HepG2 (cell line): ENCODE results near the gene RNF149. TPM values are rescaled to one million over a fixed set of nuclear protein-coding genes. Genes with fewer than 3 reads are reported as not detected.

ENCODE experiments used
- ATRX ChIP-seq: sonication (generic); formaldehyde crosslinking; IDR thresholded peaks from 2 replicates; pipeline ENCODE4 v1.4.0; 2020; ENCODE audit warnings: missing genetic modification reagents, borderline replicate concordance
- DNMT3B ChIP-seq: conservative IDR thresholded peaks from 2 replicates; pipeline ENCODE4 v1.6.1; 2016; ENCODE audit warnings: missing biosample characterization, control low read depth
- FOXK1 ChIP-seq: sonication (generic); formaldehyde crosslinking; IDR thresholded peaks from 2 replicates; pipeline ENCODE4 v1.4.0; 2020; ENCODE audit warnings: low read depth, missing genetic modification reagents, borderline replicate concordance
- MXD1 ChIP-seq: sonication (generic); formaldehyde crosslinking; IDR thresholded peaks from 2 replicates; pipeline ENCODE4 v1.4.0; 2020; ENCODE audit warnings: mild to moderate bottlenecking, missing genetic modification reagents
- NFAT5 ChIP-seq: sonication (generic); formaldehyde crosslinking; IDR thresholded peaks from 2 replicates; pipeline ENCODE4 v1.4.0; 2020; ENCODE audit warnings: missing genetic modification reagents
- RBFOX2 ChIP-seq: fragments of 200-400 bp; formaldehyde crosslinking; IDR thresholded peaks from 2 replicates; pipeline ENCODE4 v1.6.1; 2017; ENCODE audit warnings: low read depth, mild to moderate bottlenecking, low read length
- RERE ChIP-seq: IDR thresholded peaks from 2 replicates; pipeline ENCODE4 v1.6.1; 2016; ENCODE audit warnings: low read depth, missing genetic modification reagents, missing compliant biosample characterization
- TERF1 ChIP-seq: sonication (generic); formaldehyde crosslinking; IDR thresholded peaks from 2 replicates; pipeline ENCODE4 v1.8.0; 2022; ENCODE audit warnings: mild to moderate bottlenecking, missing genetic modification reagents, moderate library complexity
- ZNF570 ChIP-seq: sonication (generic); formaldehyde crosslinking; IDR thresholded peaks from 2 replicates; pipeline ENCODE4 v1.4.0; 2020; ENCODE audit warnings: mild to moderate bottlenecking, missing genetic modification reagents, borderline replicate concordance
- ZNF713 ChIP-seq: sonication (generic); formaldehyde crosslinking; IDR thresholded peaks from 2 replicates; pipeline ENCODE4 v1.4.0; 2020; ENCODE audit warnings: mild to moderate bottlenecking, missing genetic modification reagents
- ZNF746 ChIP-seq: sonication (generic); formaldehyde crosslinking; IDR thresholded peaks from 2 replicates; pipeline ENCODE4 v1.8.0; 2022; ENCODE audit warnings: mild to moderate bottlenecking, missing genetic modification reagents
- ZNF792 ChIP-seq: IDR thresholded peaks from 2 replicates; pipeline ENCODE4 v1.6.1; 2016
- polyA plus RNA-seq, 8 experiments: library from polyadenylated mRNA; depleted of rRNA in 3 of 8; stranded (reverse) in 7 of 8; unstranded in 1 of 8; fragments of >200 nt; fragmentation: Illumina TruSeq in 4 of 8; extraction: Trizol in 4 of 8; gene quantifications; 2 replicates each; pipeline versions ENCODE4 v1.2.1 to v1.2.3, GENCODE V29; 2011 to 2016; ENCODE audit warnings: low read depth in 4 of 8, missing spikeins in 1 of 8, mixed read lengths in 1 of 8; ENCODE audit not compliant: insufficient read depth in 1 of 8
- total RNA-seq, 5 experiments: library from RNA; depleted of rRNA; stranded (reverse); fragments of >200 nt; fragmentation: Illumina TruSeq; extraction: Trizol; gene quantifications; 2 replicates each; pipeline ENCODE4 v1.2.3, GENCODE V29; 2016; ENCODE audit warnings: low read depth in 1 of 5

Gene RNF149
- total and polyA plus RNA-seq, 2 of the 13 experiments (the other 11 are each of a cell fraction or from before 2014, with no cell fraction given), result 87.6 to 109 TPM

DNA sequence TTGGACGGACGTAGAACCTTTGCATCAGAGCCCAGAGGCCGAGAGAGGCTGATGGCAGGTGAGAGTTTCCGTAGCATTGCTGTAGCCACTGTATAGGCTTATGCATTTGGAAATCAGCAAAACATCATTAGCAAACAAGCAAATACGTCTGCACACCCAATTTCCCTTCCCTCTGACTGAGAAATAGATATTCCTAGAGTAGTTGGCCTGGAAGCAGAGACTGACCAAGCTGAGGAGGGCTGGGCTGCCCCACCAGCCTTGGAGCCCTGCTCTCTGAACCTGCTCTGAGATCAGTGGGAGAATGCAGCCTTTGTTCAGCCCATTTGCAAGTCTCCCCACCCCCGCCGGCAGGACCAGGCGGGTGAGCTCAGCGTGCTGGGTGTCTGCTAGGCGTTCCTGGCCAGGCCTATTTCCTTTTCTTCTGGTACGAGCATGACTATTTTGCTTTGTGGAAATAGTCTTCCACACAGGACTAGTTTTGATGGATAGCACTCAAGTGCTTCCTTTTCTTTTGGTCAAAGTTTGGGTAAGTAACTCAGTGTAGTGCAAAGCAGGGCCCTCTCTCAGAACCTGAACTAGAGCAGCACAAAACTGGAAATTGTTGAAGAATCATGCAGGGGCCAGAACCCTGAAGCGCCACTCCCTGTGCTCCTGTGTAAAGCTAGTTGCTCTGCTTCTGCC, 21.9 kb upstream of the RNF149 start (continued):
- TF ChIP-seq NFAT5 (CRISPR knock-in tag) (no peak), ATRX (CRISPR knock-in tag) (no peak), TERF1 (no peak), ZNF713 (CRISPR knock-in tag) (no peak), MXD1 (CRISPR knock-in tag) (peak; percentile 24; the same call in 1 of the 2 replicates), ZNF746 (CRISPR knock-in tag) (no peak), RBFOX2 (peak; percentile 49), ZNF570 (CRISPR knock-in tag) (no peak), DNMT3B (CRISPR knock-in tag) (no peak), FOXK1 (CRISPR knock-in tag) (no peak), ZNF792 (peak; percentile 91), RERE (CRISPR knock-in tag) (0 out of 2 replicates have a peak, but pooled peaks have one; percentile 14)
